KMS-11 (cell line): ENCODE data around the gene AEN.

ENCODE experiments used
- H2AFZ ChIP-seq: fragments of 200-600 bp; sonication (generic); 2 replicates; pipeline ENCODE4 v1.6.1; 2016; ENCODE audit warnings: antibody characterized with exemption, mixed run types, low read depth
- H3K27ac ChIP-seq: fragments of 200-600 bp; sonication (generic); 2 replicates; pipeline ENCODE4 v1.6.1; 2016; ENCODE audit warnings: mild to moderate bottlenecking, mixed run types
- H3K27me3 ChIP-seq: fragments of 200-600 bp; sonication (generic); 2 replicates; pipeline ENCODE4 v1.6.1; 2017; ENCODE audit warnings: mild to moderate bottlenecking, low read depth, mixed run types, moderate library complexity; ENCODE audit not compliant: insufficient read depth
- H3K36me3 ChIP-seq: fragments of 200-600 bp; sonication (generic); 2 replicates; pipeline ENCODE4 v1.6.1; 2017; ENCODE audit warnings: mild to moderate bottlenecking, mixed run types; ENCODE audit not compliant: insufficient read depth
- H3K4me1 ChIP-seq: fragments of 200-600 bp; sonication (generic); 2 replicates; pipeline ENCODE4 v1.6.1; 2016; ENCODE audit warnings: mild to moderate bottlenecking, low read depth, mixed run types; ENCODE audit not compliant: poor library complexity, severe bottlenecking
- H3K4me2 ChIP-seq: fragments of 200-600 bp; sonication (generic); 2 replicates; pipeline ENCODE4 v1.7.0; 2016; ENCODE audit warnings: mild to moderate bottlenecking, mixed run types
- H3K4me3 ChIP-seq: fragments of 200-600 bp; sonication (generic); IDR thresholded peaks from 2 replicates; pipeline ENCODE4 v1.6.1; 2017; ENCODE audit warnings: low read depth, low read length, mixed read lengths; ENCODE audit not compliant: insufficient read depth
- H3K79me2 ChIP-seq: fragments of 200-600 bp; sonication (generic); 2 replicates; pipeline ENCODE4 v1.6.1; 2016; ENCODE audit warnings: low read depth, mixed run types; ENCODE audit not compliant: insufficient read depth
- H3K9ac ChIP-seq: fragments of 200-600 bp; sonication (generic); 2 replicates; pipeline ENCODE4 v1.6.1; 2016; ENCODE audit warnings: mild to moderate bottlenecking, mixed run types
- H4K20me1 ChIP-seq: fragments of 200-600 bp; sonication (generic); 2 replicates; pipeline ENCODE4 v1.6.1; 2016; ENCODE audit warnings: mild to moderate bottlenecking, mixed run types; ENCODE audit not compliant: insufficient read depth
- CTCF ChIP-seq: fragments of 200-600 bp; sonication (generic); conservative IDR thresholded peaks from 2 replicates; pipeline ENCODE4 v1.6.1; 2017; ENCODE audit warnings: low read depth, mild to moderate bottlenecking, antibody characterized with exemption, low read length, moderate library complexity, mixed read lengths

Gene AEN

GRCh38 chr15:88654430-88655102, 33.4 kb downstream of the AEN start:
- peaks cover 17% of the 10 kb centered on the region for H3K4me1 ChIP-seq
- H3K9ac ChIP-seq = no peak overlapping the region
- no peak overlapping the region for H2AFZ ChIP-seq
- no peaks in the 10 kb centered on the region for H3K27me3 ChIP-seq
- no peak overlapping the region for H3K4me2 ChIP-seq
- H4K20me1 ChIP-seq = no peaks in the 10 kb centered on the region
- no peaks in the 10 kb centered on the region for H3K36me3 ChIP-seq
- no peak for TF ChIP-seq CTCF
- H3K27ac ChIP-seq = no peak overlapping the region
- H3K4me3 ChIP-seq = no peak overlapping the region
- H3K79me2 ChIP-seq = no peaks in the 10 kb centered on the region

GRCh38 chr15:88655103-88655553, 34.0 kb downstream of the AEN start:
- H2AFZ ChIP-seq = no peak overlapping the region
- peaks cover 17% of the 10 kb centered on the region for H3K4me1 ChIP-seq
- H3K27ac ChIP-seq = no peak overlapping the region
- no peak overlapping the region for H3K4me3 ChIP-seq
- no peak overlapping the region for H3K9ac ChIP-seq
- no peaks in the 10 kb centered on the region for H4K20me1 ChIP-seq
- no peak overlapping the region for H3K4me2 ChIP-seq
- no peaks in the 10 kb centered on the region for H3K79me2 ChIP-seq
- no peaks in the 10 kb centered on the region for H3K27me3 ChIP-seq
- H3K36me3 ChIP-seq = no peaks in the 10 kb centered on the region
- no peak for TF ChIP-seq CTCF

GRCh38 chr15:88655800-88656488, 34.8 kb downstream of the AEN start:
- H3K9ac ChIP-seq = no peak overlapping the region
- H3K4me3 ChIP-seq = no peak overlapping the region
- H4K20me1 ChIP-seq = no peaks in the 10 kb centered on the region
- no peak for TF ChIP-seq CTCF
- no peak overlapping the region for H3K27ac ChIP-seq
- no peaks in the 10 kb centered on the region for H3K36me3 ChIP-seq
- H2AFZ ChIP-seq = no peak overlapping the region
- H3K4me2 ChIP-seq = peak overlapping the region; percentile 36; the same call in 1 of the 2 replicates
- H3K79me2 ChIP-seq = no peaks in the 10 kb centered on the region
- H3K27me3 ChIP-seq = no peaks in the 10 kb centered on the region
- H3K4me1 ChIP-seq = peaks cover 17% of the 10 kb centered on the region

- peaks cover 17% of the 10 kb centered on the region for H3K4me1 ChIP-seq
- no peaks in the 10 kb centered on the region for H3K27me3 ChIP-seq
- no peaks in the 10 kb centered on the region for H3K36me3 ChIP-seq
- H3K4me2 ChIP-seq = peak overlapping the region; percentile 36; the same call in 1 of the 2 replicates
- H3K9ac ChIP-seq = no peak overlapping the region
- H3K27ac ChIP-seq = no peak overlapping the region
- no peaks in the 10 kb centered on the region for H3K79me2 ChIP-seq
- TF ChIP-seq CTCF = no peak
- H4K20me1 ChIP-seq = no peaks in the 10 kb centered on the region
- H2AFZ ChIP-seq = no peak overlapping the region
- H3K4me3 ChIP-seq = no peak overlapping the region
Observed at GRCh38 chr15:88656760-88657221, 35.7 kb downstream of the AEN start.
